Measurements from ENCODE around the gene UHRF1. TPM values are rescaled to one million over a fixed set of nuclear protein-coding genes. Genes with fewer than 3 reads are reported as not detected.

Gene UHRF1
- total RNA-seq, 1 donor from 2014 or later: 223 TPM

DNA sequence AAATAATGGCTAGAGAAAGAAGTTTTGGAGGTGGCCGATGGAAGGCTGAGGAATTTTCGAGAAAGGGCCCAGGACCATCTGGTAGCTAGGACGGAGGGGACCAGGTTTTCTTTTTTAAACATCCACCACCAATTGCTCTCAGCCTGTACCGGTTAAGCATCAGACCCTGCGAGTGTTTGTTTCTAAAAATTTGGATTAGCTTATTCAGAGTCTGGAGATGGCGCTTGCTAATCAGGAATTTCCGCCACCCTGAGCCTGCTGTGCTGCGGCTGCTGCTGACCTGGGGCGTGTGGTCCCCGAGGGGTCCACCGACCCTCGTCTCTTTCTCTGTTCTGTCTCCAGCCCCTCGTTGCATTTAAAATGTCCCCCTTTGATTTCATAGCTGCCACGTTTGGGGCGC is 2.0 kb downstream of the UHRF1 start:
- Mint-ChIP-seq H3K4me1 (peaks cover 54% of the 10 kb centered on the region), H3K9me3 (no peaks in the 10 kb centered on the region), H3K36me3 (ENCODE audit: low read depth) (peaks cover 11% of the 10 kb centered on the region), H3K27ac (ENCODE audit: unreplicated experiment) (peak overlapping the region; percentile 98), H3K4me3 (peak overlapping the region; percentile 95), H3K27me3 (ENCODE audit: low read depth) (no peaks in the 10 kb centered on the region)
- no peak for TF ChIP-seq CTCF (conservative IDR thresholded peaks at IDR 0.05)
- DNase-seq (ENCODE audit: low read depth, low spot score): no peak

DNA sequence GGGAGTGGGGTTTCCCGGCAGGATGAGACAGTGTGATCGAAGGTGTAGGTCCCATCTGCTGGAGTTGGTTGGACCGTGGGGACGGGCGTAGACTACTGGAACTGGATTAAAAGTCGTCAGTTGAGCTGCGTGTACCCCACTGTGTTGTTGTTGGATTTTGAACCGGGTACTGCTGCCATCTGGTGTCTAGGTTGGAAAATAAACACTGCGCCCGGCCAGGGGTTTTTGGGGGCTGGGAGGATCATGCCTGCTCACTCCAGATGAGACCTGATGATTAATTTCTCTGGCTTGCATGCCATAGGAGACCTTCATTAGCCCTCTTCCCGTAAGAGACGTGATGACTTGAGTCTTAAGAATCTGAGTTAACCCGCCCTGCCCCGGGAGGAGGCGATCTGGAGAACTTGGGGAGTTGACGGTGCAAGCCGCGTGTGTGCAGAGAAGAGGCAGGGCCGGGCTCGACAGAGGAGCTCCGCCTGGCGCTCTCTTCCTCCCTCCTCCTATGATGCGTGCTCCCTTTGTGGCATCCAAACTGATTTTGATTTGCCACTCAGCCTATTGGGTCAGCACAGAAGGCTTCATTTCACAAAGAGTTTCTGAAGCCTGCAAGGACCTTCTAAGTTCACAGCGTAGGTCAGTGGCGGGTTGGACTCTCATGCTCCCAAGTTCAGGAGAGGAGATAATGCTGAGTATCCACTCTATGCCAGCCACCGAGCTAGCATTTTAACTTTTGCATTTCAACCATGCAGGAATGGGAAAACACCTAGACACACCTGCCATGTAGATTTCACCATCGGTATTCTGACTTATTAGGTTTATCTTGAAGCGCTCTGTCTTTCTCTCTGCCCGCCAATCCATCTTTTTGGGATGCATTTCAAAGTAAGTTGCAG is 2.7 kb downstream of the UHRF1 start:
- peak overlapping the region; percentile 98 for H3K27ac Mint-ChIP-seq (ENCODE audit: unreplicated experiment)
- TF ChIP-seq CTCF (conservative IDR thresholded peaks at IDR 0.05): peak; percentile 65
- H3K4me3 Mint-ChIP-seq: peak overlapping the region; percentile 95
- H3K4me1 Mint-ChIP-seq: peaks cover 58% of the 10 kb centered on the region
- H3K27me3 Mint-ChIP-seq (ENCODE audit: low read depth): no peaks in the 10 kb centered on the region
- peaks cover 13% of the 10 kb centered on the region for H3K36me3 Mint-ChIP-seq (ENCODE audit: low read depth)
- DNase-seq (ENCODE audit: low read depth, low spot score): peak; percentile 54
- no peaks in the 10 kb centered on the region for H3K9me3 Mint-ChIP-seq

GRCh38 chr19:4913996-4914735 is 4.9 kb downstream of the UHRF1 start:
- no peaks in the 10 kb centered on the region for H3K9me3 Mint-ChIP-seq
- H3K4me3 Mint-ChIP-seq: peak overlapping the region; percentile 65
- H3K4me1 Mint-ChIP-seq: peaks cover 49% of the 10 kb centered on the region
- H3K27me3 Mint-ChIP-seq (ENCODE audit: low read depth): no peaks in the 10 kb centered on the region
- no peak for DNase-seq (ENCODE audit: low read depth, low spot score)
- H3K36me3 Mint-ChIP-seq (ENCODE audit: low read depth): peaks cover 16% of the 10 kb centered on the region
- no peak for TF ChIP-seq CTCF (conservative IDR thresholded peaks at IDR 0.05)
- no peak overlapping the region for H3K27ac Mint-ChIP-seq (ENCODE audit: unreplicated experiment)

- no peak for TF ChIP-seq CTCF (conservative IDR thresholded peaks at IDR 0.05)
- Mint-ChIP-seq H3K36me3 (ENCODE audit: low read depth) (peaks cover 16% of the 10 kb centered on the region), H3K27me3 (ENCODE audit: low read depth) (no peaks in the 10 kb centered on the region), H3K4me3 (peak overlapping the region; percentile 65), H3K27ac (ENCODE audit: unreplicated experiment) (no peak overlapping the region), H3K9me3 (no peaks in the 10 kb centered on the region), H3K4me1 (peaks cover 49% of the 10 kb centered on the region)
- no peak for DNase-seq (ENCODE audit: low read depth, low spot score)
These were observed 5.6 kb downstream of the UHRF1 start for GRCh38 chr19:4914736-4915501.

Data from neural crest cell (in vitro differentiated cells).